Neuronal stem cell (in vitro differentiated cells): ENCODE data around the gene ACBD6.

Experiments
- DNase-seq: peaks from one replicate; pipeline ENCODE4 v3.0.0-alpha.2; 2013; ENCODE audit warnings: low spot score
- H2AFZ ChIP-seq: one replicate; pipeline ENCODE4 v1.6.1; 2013; ENCODE audit warnings: mild to moderate bottlenecking, low read length, inconsistent platforms
- H2AK5ac ChIP-seq: 2 replicates; pipeline ENCODE4 v1.6.1; 2013; ENCODE audit warnings: low read depth, mild to moderate bottlenecking, inconsistent platforms, low read length, moderate library complexity, mixed read lengths
- H2BK120ac ChIP-seq: 2 replicates; pipeline ENCODE4 v1.6.1; 2013; ENCODE audit warnings: low read depth, mild to moderate bottlenecking, inconsistent platforms, low read length, moderate library complexity, mixed read lengths
- H2BK12ac ChIP-seq: one replicate; pipeline ENCODE4 v1.6.1; 2013; ENCODE audit warnings: low read length, inconsistent platforms
- H2BK15ac ChIP-seq: 2 replicates; pipeline ENCODE4 v1.6.1; 2013; ENCODE audit warnings: mild to moderate bottlenecking, low read length, inconsistent platforms, mixed read lengths
- H2BK5ac ChIP-seq: one replicate; pipeline ENCODE4 v1.6.1; 2013; ENCODE audit warnings: inconsistent platforms, mild to moderate bottlenecking, low read length, moderate library complexity
- H3K14ac ChIP-seq: one replicate; pipeline ENCODE4 v1.6.1; 2013; ENCODE audit warnings: low read length, inconsistent platforms
- H3K18ac ChIP-seq: 2 replicates; pipeline ENCODE4 v1.6.1; 2013; ENCODE audit warnings: low read length, inconsistent platforms
- H3K23ac ChIP-seq: 2 replicates; pipeline ENCODE4 v1.6.1; 2013; ENCODE audit warnings: low read depth, mild to moderate bottlenecking, mixed read lengths, low read length, inconsistent platforms; ENCODE audit not compliant: poor library complexity
- H3K27ac ChIP-seq: replicated peaks from 3 replicates; pipeline ENCODE4 v1.5.1; 2013; ENCODE audit warnings: low read length, inconsistent platforms
- H3K27me3 ChIP-seq, 3 experiments: 2 replicates each; pipeline ENCODE4 v1.6.1; 2013; ENCODE audit warnings: low read length in 3 of 3, mild to moderate bottlenecking in 2 of 3, inconsistent platforms in 1 of 3, low read depth in 1 of 3, mixed read lengths in 1 of 3, moderate library complexity in 1 of 3; ENCODE audit not compliant: control insufficient read depth in 3 of 3, insufficient read depth in 3 of 3
- H3K36me3 ChIP-seq, 2 donors: replicated peaks in 1 of 2; 2 replicates each; pipeline ENCODE4 v1.6.1; 2013; ENCODE audit warnings: low read length in 2 of 2; ENCODE audit not compliant: control insufficient read depth in 2 of 2, insufficient read depth in 2 of 2
- H3K4ac ChIP-seq: 2 replicates; pipeline ENCODE4 v1.6.1; 2013; ENCODE audit warnings: inconsistent platforms, mild to moderate bottlenecking, low read length, moderate library complexity
- H3K4me1 ChIP-seq, 2 donors: 1 replicate in 1 of 2; 2 replicates in 1 of 2; pipeline ENCODE4 v1.6.1; 2013; ENCODE audit warnings: low read length in 2 of 2, low read depth in 1 of 2; ENCODE audit not compliant: control insufficient read depth in 2 of 2, insufficient read depth in 1 of 2
- H3K4me2 ChIP-seq: one replicate; pipeline ENCODE4 v1.6.1; 2013; ENCODE audit warnings: mild to moderate bottlenecking, low read length, inconsistent platforms; ENCODE audit not compliant: insufficient read depth, poor library complexity, severe bottlenecking
- H3K4me3 ChIP-seq, 2 donors: 2 replicates each; pipeline ENCODE4 v1.5.1; 2013; ENCODE audit warnings: low read length in 2 of 2, mild to moderate bottlenecking in 2 of 2, inconsistent platforms in 1 of 2, moderate library complexity in 1 of 2
- H3K79me1 ChIP-seq: one replicate; pipeline ENCODE4 v1.6.1; 2013; ENCODE audit warnings: low read depth, mild to moderate bottlenecking, inconsistent platforms, low read length, moderate library complexity
- H3K9ac ChIP-seq: one replicate; pipeline ENCODE4 v1.6.1; 2013; ENCODE audit warnings: mild to moderate bottlenecking, low read depth, low read length, inconsistent platforms; ENCODE audit not compliant: poor library complexity
- H3K9me3 ChIP-seq, 2 donors: replicated peaks in 1 of 2; 2 replicates each; pipeline versions ENCODE3 to v1.6.1; 2013; ENCODE audit warnings: low read length in 2 of 2, mild to moderate bottlenecking in 2 of 2, inconsistent platforms in 1 of 2, low read depth in 1 of 2, mixed read lengths in 1 of 2, moderate library complexity in 1 of 2; ENCODE audit not compliant: control insufficient read depth in 2 of 2, insufficient read depth in 1 of 2
- H4K8ac ChIP-seq: one replicate; pipeline ENCODE4 v1.6.1; 2013; ENCODE audit warnings: low read depth, mild to moderate bottlenecking, inconsistent platforms, low read length, moderate library complexity
- H4K91ac ChIP-seq: one replicate; pipeline ENCODE4 v1.6.1; 2013; ENCODE audit warnings: low read length, low read depth, mild to moderate bottlenecking, inconsistent platforms; ENCODE audit not compliant: poor library complexity
- WGBS, 2 donors: extraction: QIAGEN DNeasy Blood & Tissue Kit; methylation state at CpG; one replicate each; pipeline ENCODE4 v1.1.7; 2013; ENCODE audit warnings: missing lambda C conversion rate in 2 of 2, mixed read lengths in 1 of 2; ENCODE audit not compliant: insufficient read length in 2 of 2, insufficient replicate concordance in 1 of 2; ENCODE audit errors: extremely low coverage in 2 of 2; 5-methylcytosine and 5-hydroxymethylcytosine counted together

ACBD6 gene

GRCh38 chr1:180548686-180549317 is 46.4 kb upstream of the ACBD6 start:
- Histone ChIP-seq H2BK120ac (no peak overlapping the region), H2AFZ (peak overlapping the region; percentile 65), H4K91ac (no peak overlapping the region), H3K9ac (no peak overlapping the region), H3K36me3 (no peaks in the 10 kb centered on the region), H3K27ac (peak overlapping the region; percentile 47), H3K4ac (no peak overlapping the region), H3K4me1 (peaks cover 12 to 18% of the 10 kb centered on the region in 2 donors), H4K8ac (no peak overlapping the region), H3K79me1 (no peaks in the 10 kb centered on the region), H3K4me2 (peak overlapping the region; percentile 22), H2BK5ac (no peak overlapping the region), H3K9me3 (no peaks in the 10 kb centered on the region), H3K23ac (no peak overlapping the region), H2BK15ac (no peak overlapping the region), H2AK5ac (no peak overlapping the region), H3K18ac (no peak overlapping the region), H3K14ac (no peak overlapping the region), H2BK12ac (no peak overlapping the region), H3K4me3 (no peak overlapping the region), H3K27me3 (no peaks in the 10 kb centered on the region)
- WGBS, 2 donors = no CpG with 5 or more reads among the region's 7 CpGs
- DNase-seq = peak; percentile 62

- Histone ChIP-seq H3K23ac (no peak overlapping the region), H2AK5ac (no peak overlapping the region), H3K36me3 (no peaks in the 10 kb centered on the region), H3K27me3 (no peaks in the 10 kb centered on the region), H3K4me3 (no peak overlapping the region), H3K9ac (no peak overlapping the region), H2BK12ac (no peak overlapping the region), H4K8ac (no peak overlapping the region), H2BK120ac (no peak overlapping the region), H3K4me1 (peaks cover 15 to 25% of the 10 kb centered on the region in 2 donors), H4K91ac (no peak overlapping the region), H3K79me1 (no peaks in the 10 kb centered on the region), H2AFZ (no peak overlapping the region), H3K14ac (no peak overlapping the region), H2BK15ac (no peak overlapping the region), H3K18ac (no peak overlapping the region), H3K9me3 (no peaks in the 10 kb centered on the region), H3K4ac (no peak overlapping the region), H3K4me2 (no peak overlapping the region), H3K27ac (no peak overlapping the region), H2BK5ac (no peak overlapping the region)
- DNase-seq = no peak
- WGBS, 2 donors = no CpG with 5 or more reads among the region's 1 CpG
Measured at GRCh38 chr1:180545991-180546390, 43.6 kb upstream of the ACBD6 start.

- no peaks in the 10 kb centered on the region for H3K27me3 ChIP-seq
- peak overlapping the region; percentile 58 for H2BK12ac ChIP-seq
- WGBS, 2 donors = no CpG with 5 or more reads among the region's 4 CpGs
- no peak overlapping the region for H3K14ac ChIP-seq
- no peak for DNase-seq
- peak overlapping the region; percentile 76 for H3K18ac ChIP-seq
- H2BK15ac ChIP-seq = no peak overlapping the region
- H2BK5ac ChIP-seq = no peak overlapping the region
- no peaks in the 10 kb centered on the region for H3K9me3 ChIP-seq
- H4K8ac ChIP-seq = no peak overlapping the region
- no peak overlapping the region for H3K4me2 ChIP-seq
- peak overlapping the region; percentile 39 for H3K23ac ChIP-seq
- peak overlapping the region; percentile 38 for H4K91ac ChIP-seq
- no peaks in the 10 kb centered on the region for H3K36me3 ChIP-seq
- H3K4me1 ChIP-seq = peaks cover 13 to 20% of the 10 kb centered on the region in 2 donors
- no peak overlapping the region for H2AK5ac ChIP-seq
- no peak overlapping the region for H2BK120ac ChIP-seq
- no peaks in the 10 kb centered on the region for H3K79me1 ChIP-seq
- H3K4ac ChIP-seq = no peak overlapping the region
- H3K27ac ChIP-seq = no peak overlapping the region
- peak overlapping the region; percentile 70 for H3K9ac ChIP-seq
- no peak overlapping the region for H3K4me3 ChIP-seq
- no peak overlapping the region for H2AFZ ChIP-seq
Measured at GRCh38 chr1:180544050-180544449, 41.7 kb upstream of the ACBD6 start.

- Histone ChIP-seq H3K23ac (no peak overlapping the region), H3K14ac (no peak overlapping the region), H2BK120ac (no peak overlapping the region), H3K79me1 (no peaks in the 10 kb centered on the region), H2BK5ac (no peak overlapping the region), H3K4me1 (peaks cover 7 to 9% of the 10 kb centered on the region in 2 donors), H2AK5ac (no peak overlapping the region), H4K8ac (no peak overlapping the region), H4K91ac (no peak overlapping the region), H3K18ac (no peak overlapping the region), H3K9me3 (no peaks in the 10 kb centered on the region), H2AFZ (peak overlapping the region; percentile 60), H2BK15ac (no peak overlapping the region), H2BK12ac (no peak overlapping the region), H3K27me3 (no peaks in the 10 kb centered on the region), H3K36me3 (no peaks in the 10 kb centered on the region), H3K9ac (no peak overlapping the region), H3K27ac (no peak overlapping the region), H3K4me2 (no peak overlapping the region), H3K4me3 (no peak overlapping the region), H3K4ac (no peak overlapping the region)
- WGBS, 2 donors = no CpG with 5 or more reads among the region's 2 CpGs
- DNase-seq = no peak
Measured at GRCh38 chr1:180542838-180543145, 40.4 kb upstream of the ACBD6 start.
